Adrenal gland (tissue), 12 donors: ENCODE measurements around the gene ZNF543. TPM values are rescaled to one million over a fixed set of nuclear protein-coding genes. Genes with fewer than 3 reads are reported as not detected.

Source experiments
- DNase-seq, 7 donors: peaks; one replicate each; pipeline ENCODE4 v3.0.0-alpha.2; 2019 to 2020
- H3K27ac ChIP-seq, 5 donors: fragments of 200-600 bp; sonication (generic) in 4 of 5; 1 replicate in 3 of 5; 2 replicates in 2 of 5; pipeline versions ENCODE4 v1.5.1 to v1.8.0; 2016 to 2020; ENCODE audit warnings: mild to moderate bottlenecking in 1 of 5
- H3K27me3 ChIP-seq: fragments of 200-600 bp; 2 replicates; pipeline ENCODE4 v1.8.0; 2021
- H3K36me3 ChIP-seq, 2 donors: fragments of 200-600 bp; replicated peaks in 1 of 2; 1 replicate in 1 of 2; 2 replicates in 1 of 2; pipeline versions ENCODE4 v1.5.1 to v1.8.0; 2018 to 2022
- H3K4me1 ChIP-seq, 2 donors: fragments of 200-600 bp; replicated peaks in 1 of 2; 1 replicate in 1 of 2; 2 replicates in 1 of 2; pipeline versions ENCODE4 v1.5.1 to v1.8.0; 2018 to 2021
- H3K4me3 ChIP-seq, 4 donors: fragments of 200-600 bp; sonication (generic) in 3 of 4; one replicate each; pipeline ENCODE4 v1.5.1; 2016 to 2018
- H3K9me3 ChIP-seq, 3 donors: fragments of 200-600 bp; sonication (generic) in 1 of 3; replicated peaks in 1 of 3; 1 replicate in 2 of 3; 2 replicates in 1 of 3; pipeline versions ENCODE4 v1.5.1 to v1.8.0; 2016 to 2021
- CTCF ChIP-seq, 6 experiments: fragments of 450-650 bp in 4 of 6; fragments of 200-600 bp in 2 of 6; sonication (generic) in 1 of 6; IDR thresholded peaks; 1 replicate in 5 of 6; 2 replicates in 1 of 6; pipeline versions ENCODE4 v1.5.1 to v1.8.0; 2016 to 2021; ENCODE audit warnings: antibody characterized with exemption in 6 of 6, mild to moderate bottlenecking in 2 of 6, moderate library complexity in 1 of 6
- POLR2A ChIP-seq, 2 donors: fragments of 450-650 bp; IDR thresholded peaks; one replicate each; pipeline ENCODE4 v1.6.1; 2017; ENCODE audit warnings: antibody characterized with exemption in 2 of 2, mild to moderate bottlenecking in 2 of 2, moderate library complexity in 1 of 2
- WGBS, 4 donors: extraction: QIAGEN DNeasy Blood & Tissue Kit in 2 of 4; methylation state at CpG; one replicate each; pipeline versions ENCODE4 v1.1.5 to v1.1.7; 2013 to 2017; 5-methylcytosine and 5-hydroxymethylcytosine counted together
- intact Hi-C, 2 donors: fragments of 100-400 bp; cut with DNase I; formaldehyde crosslinking; loops; one replicate each; pipeline versions ENCODE4 v1.14.1 to v1.15.0; 2022 to 2023
- polyA plus RNA-seq, 3 donors: library from polyadenylated mRNA; stranded (reverse); fragments of 200-250 nt in 2 of 3; fragments of 350-450 nt in 1 of 3; fragmentation: Illumina TruSeq in 1 of 3; extraction: RNeasy Lipid Tissue Mini Kit (QIAGEN cat#74804) in 1 of 3; gene quantifications; one replicate each; pipeline ENCODE4 v1.2.3, GENCODE V29; 2013 to 2014
- total RNA-seq, 9 donors: library from RNA; depleted of rRNA in 4 of 9; stranded (reverse); fragments of >200 nt in 4 of 9; fragments of 120-200 nt in 1 of 9; fragmentation: NEBNext Ultra II Directional in 1 of 9; extraction: Animal tissue kit (Norgen Biotek cat#: 25700) in 1 of 9; gene quantifications; one replicate each; pipeline versions ENCODE4 v1.1.0 to v1.2.4, GENCODE V29; 2013 to 2023
- donor health status: healthy with polysubstance abuse.
- donor health status: Bipolar disorder and iron deficiency.
- donor health status: DM: yes; HTN: yes; CAD: no.
- donor health status: DM: no; HTN: no; CAD: no.
- donor health status: DM: no; HTN: no; CAD: no.
- donor health status: DM: yes; HTN: yes; CAD: no.

ZNF543 gene
- total and polyA plus RNA-seq, 12 donors = 1.1 to 17.8 (median 8.5) TPM

- Histone ChIP-seq H3K4me1 (peaks cover 19 to 21% of the 10 kb centered on the region in 2 donors), H3K9me3 (peaks cover 0 to 8% (median 0%) of the 10 kb centered on the region in 3 donors), H3K36me3 (peaks cover 0 to 59% of the 10 kb centered on the region in 2 donors), H3K27ac (no peak overlapping the region), H3K4me3 (no peak overlapping the region), H3K27me3 (no peaks in the 10 kb centered on the region)
- no peak for DNase-seq
- TF ChIP-seq CTCF (IDR thresholded peaks at IDR 0.05) (no peak), POLR2A (IDR thresholded peaks at IDR 0.05) (no peak)
- intact Hi-C loops = no loop called here
These were observed 4.7 kb downstream of the ZNF543 start for GRCh38 chr19:57324992-57325391.

GRCh38 chr19:57327993-57328392, 7.7 kb downstream of the ZNF543 start:
- Histone ChIP-seq H3K4me3 (no peak overlapping the region), H3K27me3 (no peaks in the 10 kb centered on the region), H3K9me3 (peaks cover 0 to 8% (median 0%) of the 10 kb centered on the region in 3 donors), H3K36me3 (peaks cover 0 to 59% of the 10 kb centered on the region in 2 donors), H3K27ac (no peak overlapping the region), H3K4me1 (no peaks in the 10 kb centered on the region)
- DNase-seq = no peak
- intact Hi-C loops = no loop called here
- TF ChIP-seq POLR2A (IDR thresholded peaks at IDR 0.05) = no peak
- WGBS, 4 donors = 90 to 97% (median 92%) methylated on average over 8 of the region's 8 CpGs

GRCh38 chr19:57334191-57334590, 13.9 kb downstream of the ZNF543 start:
- DNase-seq = no peak
- intact Hi-C loops = no loop called here
- Histone ChIP-seq H3K4me1 (no peaks in the 10 kb centered on the region), H3K9me3 (no peaks in the 10 kb centered on the region), H3K4me3 (no peak overlapping the region), H3K27ac (no peak overlapping the region), H3K36me3 (no peaks in the 10 kb centered on the region), H3K27me3 (no peaks in the 10 kb centered on the region)
- WGBS, 4 donors = 90 to 95% (median 94%) methylated on average over 4 of the region's 4 CpGs
- TF ChIP-seq POLR2A (IDR thresholded peaks at IDR 0.05) (no peak), CTCF (IDR thresholded peaks at IDR 0.05) (no peak)

GRCh38 chr19:57338877-57339276, 18.6 kb downstream of the ZNF543 start:
- Histone ChIP-seq H3K4me1 (no peaks in the 10 kb centered on the region), H3K4me3 (no peak overlapping the region), H3K27ac (no peak overlapping the region), H3K27me3 (no peaks in the 10 kb centered on the region), H3K9me3 (no peaks in the 10 kb centered on the region), H3K36me3 (no peaks in the 10 kb centered on the region)
- no peak for DNase-seq
- no peak for TF ChIP-seq POLR2A (IDR thresholded peaks at IDR 0.05)
- TF ChIP-seq CTCF (IDR thresholded peaks at IDR 0.05) = no peak
- WGBS, 4 donors = 54 to 73% (median 63%) methylated on average over 3 of the region's 3 CpGs
- intact Hi-C loops = no loop called here

- intact Hi-C loops = no loop called here
- Histone ChIP-seq H3K4me1 (no peaks in the 10 kb centered on the region), H3K36me3 (no peaks in the 10 kb centered on the region), H3K27ac (no peak overlapping the region), H3K9me3 (no peaks in the 10 kb centered on the region), H3K27me3 (no peaks in the 10 kb centered on the region), H3K4me3 (no peak overlapping the region)
- no peak for TF ChIP-seq POLR2A (IDR thresholded peaks at IDR 0.05)
- no peak for TF ChIP-seq CTCF (IDR thresholded peaks at IDR 0.05)
- no peak for DNase-seq
- 80 to 85% (median 82%) methylated on average over 6 of the region's 6 CpGs for WGBS, 4 donors
These were observed 22.3 kb downstream of the ZNF543 start for GRCh38 chr19:57342582-57342981.
